CD4-positive, alpha-beta T cell treated with Interleukin-6 at 100 ng/mL for 8 hours (primary cell): ENCODE measurements around the gene DISC1.
"Not testable (repeated sequence)": the region's sequence is repeated elsewhere in the genome, so short reads cannot be mapped to it uniquely, and the experiment has no call there.

Experiments used
- DNase-seq: peaks from one replicate; pipeline ENCODE4 v3.0.0-alpha.2; 2020; ENCODE audit warnings: mixed read lengths, low spot score

DISC1 gene

GRCh38 chr1:231699784-231700183 lies 73.2 kb downstream of the DISC1 start:
- no peak for DNase-seq

GRCh38 chr1:231701306-231701705 lies 74.7 kb downstream of the DISC1 start:
- DNase-seq = no peak

- no peak for DNase-seq
Measured at GRCh38 chr1:231702331-231702730, 75.7 kb downstream of the DISC1 start.

GRCh38 chr1:231702804-231703203 lies 76.2 kb downstream of the DISC1 start:
- no peak for DNase-seq

- no peak for DNase-seq
Measured at GRCh38 chr1:231705806-231706760, 79.5 kb downstream of the DISC1 start.

GRCh38 chr1:231706934-231707333 lies 80.3 kb downstream of the DISC1 start:
- DNase-seq = no peak

GRCh38 chr1:231707407-231707806 lies 80.8 kb downstream of the DISC1 start:
- no peak for DNase-seq

- no peak for DNase-seq
Measured at GRCh38 chr1:231708394-231708793, 81.8 kb downstream of the DISC1 start.

GRCh38 chr1:231714440-231714839 lies 87.8 kb downstream of the DISC1 start:
- DNase-seq = no peak

- no peak for DNase-seq
Measured at GRCh38 chr1:231715816-231716722, 89.5 kb downstream of the DISC1 start.

- no peak for DNase-seq
Measured at GRCh38 chr1:231716879-231717278, 90.3 kb downstream of the DISC1 start.

- no peak for DNase-seq
Measured at GRCh38 chr1:231719485-231720183, 93.0 kb downstream of the DISC1 start.

- DNase-seq = no peak
Measured at GRCh38 chr1:231720652-231721325, 94.2 kb downstream of the DISC1 start.

GRCh38 chr1:231721436-231721835 lies 94.8 kb downstream of the DISC1 start:
- no peak for DNase-seq

GRCh38 chr1:231722356-231722755 lies 95.8 kb downstream of the DISC1 start:
- DNase-seq = no peak

GRCh38 chr1:231723146-231723545 lies 96.6 kb downstream of the DISC1 start:
- no peak for DNase-seq

- DNase-seq = no peak
Measured at GRCh38 chr1:231724041-231724440, 97.5 kb downstream of the DISC1 start.

- no peak for DNase-seq
Measured at GRCh38 chr1:231724876-231725647, 98.5 kb downstream of the DISC1 start.

- DNase-seq = no peak
Measured at GRCh38 chr1:231727171-231727570, 100.6 kb downstream of the DISC1 start.

- not testable (repeated sequence) for DNase-seq
Measured at GRCh38 chr1:231728987-231729386, 102.4 kb downstream of the DISC1 start.

GRCh38 chr1:231729544-231729943 lies 103.0 kb downstream of the DISC1 start:
- DNase-seq = no peak
